Measurements from ENCODE around the gene TRAF7. TPM values are rescaled to one million over a fixed set of nuclear protein-coding genes. Genes with fewer than 3 reads are reported as not detected.
"Not testable (repeated sequence)": the region's sequence is repeated elsewhere in the genome, so short reads cannot be mapped to it uniquely, and the experiment has no call there.

The TRAF7 gene
- total RNA-seq, 2 experiments from 2014 or later: 74.8 to 80.2 TPM

- no peak for DNase-seq
- ChIA-PET CTCF (interaction anchor here (0.7 kb wide), 1 partner anchor 492 kb away, joined by 3 read pairs; no protein-coding TSS in a partner anchor), POLR2A (interaction anchor here (1.2 to 3.6 kb wide), 3 partner anchors 42 to 151 kb away, joined by 3 to 18 read pairs (median 3); partner anchors contain the start of genes ECI1, NTHL1 and TRAF7)
- TF ChIP-seq, protein P1, sequence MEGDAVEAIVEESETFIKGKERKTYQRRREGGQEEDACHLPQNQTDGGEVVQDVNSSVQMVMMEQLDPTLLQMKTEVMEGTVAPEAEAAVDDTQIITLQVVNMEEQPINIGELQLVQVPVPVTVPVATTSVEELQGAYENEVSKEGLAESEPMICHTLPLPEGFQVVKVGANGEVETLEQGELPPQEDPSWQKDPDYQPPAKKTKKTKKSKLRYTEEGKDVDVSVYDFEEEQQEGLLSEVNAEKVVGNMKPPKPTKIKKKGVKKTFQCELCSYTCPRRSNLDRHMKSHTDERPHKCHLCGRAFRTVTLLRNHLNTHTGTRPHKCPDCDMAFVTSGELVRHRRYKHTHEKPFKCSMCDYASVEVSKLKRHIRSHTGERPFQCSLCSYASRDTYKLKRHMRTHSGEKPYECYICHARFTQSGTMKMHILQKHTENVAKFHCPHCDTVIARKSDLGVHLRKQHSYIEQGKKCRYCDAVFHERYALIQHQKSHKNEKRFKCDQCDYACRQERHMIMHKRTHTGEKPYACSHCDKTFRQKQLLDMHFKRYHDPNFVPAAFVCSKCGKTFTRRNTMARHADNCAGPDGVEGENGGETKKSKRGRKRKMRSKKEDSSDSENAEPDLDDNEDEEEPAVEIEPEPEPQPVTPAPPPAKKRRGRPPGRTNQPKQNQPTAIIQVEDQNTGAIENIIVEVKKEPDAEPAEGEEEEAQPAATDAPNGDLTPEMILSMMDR (IDR thresholded peaks at IDR 0.05): no peak
- H3K9me3 Mint-ChIP-seq: no peaks in the 10 kb centered on the region
- H3K27ac Mint-ChIP-seq: no peak overlapping the region
- peaks cover 23% of the 10 kb centered on the region for H3K27me3 Mint-ChIP-seq
- ATAC-seq: no peak
- H3K4me3 Mint-ChIP-seq: peak overlapping the region; percentile 29
- H3K4me1 Mint-ChIP-seq (ENCODE audit: low read depth): peaks cover 3% of the 10 kb centered on the region
- intact Hi-C loops (cut with micrococcal nuclease): no loop called here
- no peaks in the 10 kb centered on the region for H3K36me3 Mint-ChIP-seq (ENCODE audit: low read depth)
These were observed 42.2 kb downstream of the TRAF7 start for GRCh38 chr16:2197765-2198164.

GRCh38 chr16:2198283-2198682 is 42.7 kb downstream of the TRAF7 start:
- Mint-ChIP-seq H3K4me1 (ENCODE audit: low read depth) (peaks cover 3% of the 10 kb centered on the region), H3K27me3 (peaks cover 23% of the 10 kb centered on the region), H3K36me3 (ENCODE audit: low read depth) (no peaks in the 10 kb centered on the region), H3K9me3 (no peaks in the 10 kb centered on the region), H3K4me3 (no peak overlapping the region), H3K27ac (no peak overlapping the region)
- intact Hi-C loops (cut with micrococcal nuclease): no loop called here
- TF ChIP-seq, protein P1 (IDR thresholded peaks at IDR 0.05): no peak
- ATAC-seq (no peak), DNase-seq (no peak)
- ChIA-PET CTCF (no interaction called here), POLR2A (interaction anchor here (1.2 to 3.6 kb wide), 3 partner anchors 43 to 151 kb away, joined by 3 to 18 read pairs (median 3); partner anchors contain the start of genes ECI1, NTHL1 and TRAF7)

DNA sequence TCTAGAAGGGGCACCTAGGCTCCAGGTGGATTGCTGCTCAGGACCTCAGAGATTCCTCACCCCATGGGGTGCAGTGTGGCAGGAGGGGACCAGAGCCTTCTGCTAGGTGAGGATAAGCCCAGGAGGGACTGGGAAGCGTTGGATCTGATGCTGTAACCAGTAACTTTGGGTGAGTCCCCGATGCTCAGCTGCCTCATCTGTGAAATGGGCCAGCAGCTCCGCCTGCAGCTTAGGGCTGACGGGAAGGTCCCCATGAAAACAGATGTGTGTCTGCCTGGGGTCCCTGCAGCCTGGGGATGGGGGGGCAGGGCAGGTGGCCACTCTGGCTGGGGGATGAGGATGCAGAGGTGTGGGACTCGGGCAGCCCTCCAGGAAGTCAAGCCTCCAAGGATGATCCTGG is 43.5 kb downstream of the TRAF7 start:
- ChIA-PET CTCF (no interaction called here), POLR2A (interaction anchor here (1.2 to 3.6 kb wide), 2 partner anchors 44 to 52 kb away, joined by 3 to 18 read pairs; partner anchors contain the start of genes ECI1 and TRAF7)
- Mint-ChIP-seq H3K36me3 (ENCODE audit: low read depth) (no peaks in the 10 kb centered on the region), H3K9me3 (no peaks in the 10 kb centered on the region), H3K27ac (no peak overlapping the region), H3K4me3 (no peak overlapping the region), H3K4me1 (ENCODE audit: low read depth) (peaks cover 3% of the 10 kb centered on the region), H3K27me3 (peaks cover 23% of the 10 kb centered on the region)
- intact Hi-C loops (cut with micrococcal nuclease): no loop called here
- DNase-seq: no peak
- no peak for ATAC-seq
- TF ChIP-seq, protein P1 (IDR thresholded peaks at IDR 0.05): no peak

DNA sequence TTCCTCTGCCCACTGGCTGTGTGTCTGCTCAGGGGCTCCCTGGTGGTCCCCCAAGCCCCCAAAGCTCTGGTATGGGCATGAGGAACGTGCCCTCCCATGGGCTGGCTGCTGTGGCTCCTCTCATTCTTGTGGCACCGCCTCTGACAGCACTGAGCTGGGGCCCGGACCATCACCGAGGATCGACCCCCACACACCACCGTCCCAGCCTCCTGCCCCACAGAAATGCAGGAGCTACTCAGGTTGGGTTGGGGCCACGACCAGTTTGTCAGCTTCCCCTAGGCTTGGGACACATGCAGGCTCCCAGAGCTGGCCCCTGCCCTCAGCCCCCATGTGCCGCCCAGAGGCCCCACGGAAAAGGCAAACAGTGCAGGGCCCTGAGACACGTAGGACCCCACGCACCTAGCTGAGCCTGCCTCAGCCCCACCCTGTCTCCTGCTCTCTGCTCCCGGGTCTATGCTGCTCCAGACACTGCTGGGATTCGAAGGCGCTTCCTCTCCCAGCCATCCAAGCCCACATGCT is 44.1 kb downstream of the TRAF7 start:
- ChIA-PET CTCF (no interaction called here), POLR2A (interaction anchor here (3.6 kb wide), 1 partner anchor 44 kb away, joined by 18 read pairs; the partner anchor contains the start of gene TRAF7)
- ATAC-seq: no peak
- Mint-ChIP-seq H3K4me3 (no peak overlapping the region), H3K27me3 (peaks cover 23% of the 10 kb centered on the region), H3K36me3 (ENCODE audit: low read depth) (no peaks in the 10 kb centered on the region), H3K27ac (no peak overlapping the region), H3K4me1 (ENCODE audit: low read depth) (peaks cover 7% of the 10 kb centered on the region), H3K9me3 (no peaks in the 10 kb centered on the region)
- intact Hi-C loops (cut with micrococcal nuclease): no loop called here
- DNase-seq: no peak
- TF ChIP-seq, protein P1 (IDR thresholded peaks at IDR 0.05): no peak

DNA sequence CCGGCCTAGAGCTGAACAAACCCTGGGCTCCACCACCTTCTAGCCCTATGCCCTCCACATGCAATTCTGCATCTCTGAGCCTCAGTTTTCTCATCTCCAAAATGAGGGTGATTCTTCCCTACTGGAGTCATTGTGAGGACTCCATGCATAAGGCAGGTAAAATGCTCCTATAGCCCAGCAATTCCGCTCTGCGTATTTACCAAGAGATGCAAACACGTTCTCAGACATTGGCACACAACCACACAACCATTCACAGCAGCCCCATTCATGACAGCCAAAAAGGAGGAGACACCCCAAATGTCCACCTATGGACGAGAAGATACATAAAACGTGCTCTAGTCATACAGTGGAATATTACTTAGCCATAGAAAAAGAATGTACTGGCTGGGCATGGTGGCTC is 44.7 kb downstream of the TRAF7 start:
- POLR2A ChIA-PET: interaction anchor here (3.6 kb wide), 1 partner anchor 45 kb away, joined by 18 read pairs; the partner anchor contains the start of gene TRAF7
- H3K27me3 Mint-ChIP-seq: peaks cover 17% of the 10 kb centered on the region
- ATAC-seq (no peak), DNase-seq (no peak)
- no peaks in the 10 kb centered on the region for H3K9me3 Mint-ChIP-seq
- H3K27ac Mint-ChIP-seq: no peak overlapping the region
- TF ChIP-seq, protein P1 (IDR thresholded peaks at IDR 0.05): no peak
- intact Hi-C loops (cut with micrococcal nuclease): no loop called here
- no peaks in the 10 kb centered on the region for H3K36me3 Mint-ChIP-seq (ENCODE audit: low read depth)
- CTCF ChIA-PET: no interaction called here
- no peak overlapping the region for H3K4me3 Mint-ChIP-seq
- peaks cover 6% of the 10 kb centered on the region for H3K4me1 Mint-ChIP-seq (ENCODE audit: low read depth)

DNA sequence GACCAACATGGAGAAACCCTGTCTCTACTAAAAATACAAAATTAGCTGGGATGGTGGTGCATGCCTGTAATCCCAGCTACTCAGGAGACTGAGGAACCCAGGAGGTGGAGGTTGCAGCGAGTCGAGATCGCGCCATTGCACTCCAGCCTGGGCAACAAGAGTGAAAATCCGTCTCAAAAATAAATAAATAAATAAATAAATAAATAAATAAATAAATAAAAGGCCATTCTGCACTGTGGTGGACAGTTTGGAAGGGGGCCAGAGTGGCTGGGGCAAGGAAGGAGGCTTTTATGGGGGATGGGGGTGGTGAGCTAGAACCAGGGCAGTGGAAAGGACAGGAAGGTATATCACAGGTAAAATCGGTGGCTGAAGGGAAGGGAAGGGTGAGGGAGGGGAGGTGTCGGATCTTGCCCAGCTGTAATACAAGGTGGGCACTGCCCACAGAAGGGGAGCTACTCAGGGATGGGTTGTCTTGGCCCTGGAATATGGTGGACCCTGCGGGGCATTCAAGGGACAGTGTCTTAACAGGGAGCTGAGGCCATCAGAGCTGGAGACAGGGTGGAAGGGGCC is 47.6 kb downstream of the TRAF7 start:
- H3K27me3 Mint-ChIP-seq; H3K27ac Mint-ChIP-seq; intact Hi-C loops (cut with micrococcal nuclease); DNase-seq; H3K9me3 Mint-ChIP-seq; ATAC-seq: not testable (repeated sequence)
- Mint-ChIP-seq H3K4me1 (ENCODE audit: low read depth) (peaks cover 17% of the 10 kb centered on the region), H3K4me3 (peak overlapping the region; percentile 88), H3K36me3 (ENCODE audit: low read depth) (peaks cover 21% of the 10 kb centered on the region)
- ChIA-PET CTCF (interaction anchor here (0.6 to 2.0 kb wide), 2 partner anchors 8 to 233 kb away, joined by 3 to 11 read pairs; no protein-coding TSS in a partner anchor), POLR2A (interaction anchor here (1.3 to 10.2 kb wide), 4 partner anchors 9 to 48 kb away, joined by 3 to 95 read pairs (median 6); partner anchors contain the start of genes E4F1, ECI1 and TRAF7)
